Keratinocyte (primary cell): ENCODE results near the gene ZDHHC18. TPM values are rescaled to one million over a fixed set of nuclear protein-coding genes. Genes with fewer than 3 reads are reported as not detected.
A peak's percentile ranks its signal among the peaks of the same experiment; 100 is the strongest.

Experiments used
- DNase-seq: peaks from one replicate; pipeline ENCODE4 v3.0.0-alpha.2; 2011; ENCODE audit warnings: low read depth, missing footprints, low spot score
- FAIRE-seq: peaks from 2 replicates; lab custom pipeline; 2011; peaks lifted over from hg19 to GRCh38; lab: Jason Lieb, UNC
- H2AFZ ChIP-seq: 2 replicates; pipeline ENCODE4 v1.6.0; 2012; ENCODE audit warnings: low read length, control low read depth, inconsistent platforms; ENCODE audit not compliant: control insufficient read depth
- H3K27ac ChIP-seq: 2 replicates; pipeline ENCODE4 v1.5.1; 2011; ENCODE audit warnings: low read length; ENCODE audit not compliant: control insufficient read depth, insufficient read depth
- H3K27me3 ChIP-seq: 3 replicates; pipeline ENCODE4 v1.6.0; 2011; ENCODE audit warnings: low read length; ENCODE audit not compliant: control insufficient read depth, insufficient read depth; ENCODE audit errors: extremely low read depth
- H3K36me3 ChIP-seq, 2 experiments: 2 replicates in 1 of 2; 3 replicates in 1 of 2; pipeline ENCODE4 v1.5.1; 2011; ENCODE audit warnings: low read length in 2 of 2, mild to moderate bottlenecking in 1 of 2; ENCODE audit not compliant: control insufficient read depth in 2 of 2, insufficient read depth in 2 of 2; ENCODE audit errors: extremely low read depth in 1 of 2
- H3K4me1 ChIP-seq: 3 replicates; pipeline ENCODE4 v1.5.1; 2011; ENCODE audit warnings: low read length; ENCODE audit not compliant: control insufficient read depth, insufficient read depth; ENCODE audit errors: extremely low read depth
- H3K4me2 ChIP-seq: 3 replicates; pipeline ENCODE4 v1.6.0; 2011; ENCODE audit warnings: low read depth, low read length; ENCODE audit not compliant: control insufficient read depth, insufficient read depth; ENCODE audit errors: extremely low read depth
- H3K4me3 ChIP-seq, 3 experiments: fragments of 200-600 bp in 1 of 3; sonication (generic) in 1 of 3; 2 replicates in 2 of 3; 3 replicates in 1 of 3; pipeline ENCODE4 v1.5.1; 2011 to 2016; ENCODE audit warnings: low read length in 3 of 3, mild to moderate bottlenecking in 3 of 3, control low read depth in 2 of 3, inconsistent platforms in 1 of 3, low read depth in 1 of 3, mixed read lengths in 1 of 3, mixed run types in 1 of 3, moderate library complexity in 1 of 3; ENCODE audit not compliant: control insufficient read depth in 2 of 3, insufficient read depth in 2 of 3; ENCODE audit errors: extremely low read depth in 1 of 3
- H3K79me2 ChIP-seq: 2 replicates; pipeline ENCODE4 v1.6.0; 2012; ENCODE audit warnings: low read length; ENCODE audit not compliant: control insufficient read depth, insufficient read depth
- H3K9ac ChIP-seq: 3 replicates; pipeline ENCODE4 v1.6.0; 2011; ENCODE audit warnings: low read length; ENCODE audit not compliant: control insufficient read depth, insufficient read depth; ENCODE audit errors: extremely low read depth
- H3K9me1 ChIP-seq: 3 replicates; pipeline ENCODE4 v1.6.0; 2011; ENCODE audit warnings: low read length; ENCODE audit not compliant: control insufficient read depth, insufficient read depth; ENCODE audit errors: extremely low read depth
- H3K9me3 ChIP-seq: 2 replicates; pipeline ENCODE4 v1.5.1; 2012; ENCODE audit warnings: low read depth, low read length; ENCODE audit not compliant: control insufficient read depth
- H4K20me1 ChIP-seq: 3 replicates; pipeline ENCODE4 v1.6.0; 2011; ENCODE audit warnings: low read length; ENCODE audit not compliant: control insufficient read depth, insufficient read depth; ENCODE audit errors: extremely low read depth
- CTCF ChIP-seq, 3 experiments: IDR thresholded peaks in 1 of 3; conservative IDR thresholded peaks in 1 of 3; optimal IDR thresholded peaks in 1 of 3; 2 replicates in 2 of 3; 3 replicates in 1 of 3; pipeline versions ENCODE3 to v1.5.1; 2011; ENCODE audit warnings: low read length in 3 of 3, mild to moderate bottlenecking in 3 of 3, moderate library complexity in 2 of 3, control low read depth in 1 of 3, inconsistent platforms in 1 of 3; ENCODE audit not compliant: insufficient read depth in 2 of 3; ENCODE audit errors: extremely low read depth in 1 of 3
- EZH2 ChIP-seq: IDR thresholded peaks from one replicate; pipeline ENCODE4 v1.6.1; 2012; ENCODE audit warnings: inconsistent platforms, mild to moderate bottlenecking, low read length, moderate library complexity
- dilution Hi-C: fragments of 300-500 bp; cut with MboI; formaldehyde crosslinking; loops from one replicate; pipeline ENCODE4 v1.7.0; 2020; ENCODE audit warnings: low sequenced_read_pairs; ENCODE audit not compliant: extremely low pct_ligation_motif_present
- polyA plus RNA-seq, 5 experiments: library from polyadenylated mRNA; depleted of rRNA in 3 of 5; stranded (reverse) in 3 of 5; stranded (forward) in 1 of 5; unstranded in 1 of 5; fragments of >200 nt; gene quantifications; 1 replicate in 1 of 5; 2 replicates in 3 of 5; 3 replicates in 1 of 5; pipeline versions ENCODE4 v1.2.1 to v1.2.3, GENCODE V29; 2011 to 2012; ENCODE audit warnings: missing spikeins in 2 of 5, low read depth in 1 of 5, low replicate concordance in 1 of 5

ZDHHC18 gene
- polyA plus RNA-seq, 1 donor (not counting 4 experiments of a cell fraction or from before 2014, with no cell fraction given), result 18.1 TPM

- H3K9me3 ChIP-seq, result no peaks in the 10 kb centered on the region
- H3K4me2 ChIP-seq, result no peak overlapping the region
- H3K4me1 ChIP-seq, result peaks cover 27% of the 10 kb centered on the region
- H3K36me3 ChIP-seq, result peaks cover 9 to 15% of the 10 kb centered on the region in 2 experiments
- no peak overlapping the region for H3K27ac ChIP-seq
- no peak overlapping the region for H3K9ac ChIP-seq
- H3K9me1 ChIP-seq, result no peaks in the 10 kb centered on the region
- dilution Hi-C loops, result no loop called here
- H2AFZ ChIP-seq, result no peak overlapping the region
- H3K79me2 ChIP-seq, result peaks cover 26% of the 10 kb centered on the region
- DNase-seq, result no peak
- H4K20me1 ChIP-seq, result no peaks in the 10 kb centered on the region
- H3K4me3 ChIP-seq, result no peak overlapping the region
- no peak for FAIRE-seq
- H3K27me3 ChIP-seq, result no peaks in the 10 kb centered on the region
- TF ChIP-seq EZH2, result no peak
- TF ChIP-seq CTCF (optimal IDR thresholded peaks at IDR 0.05 in 1 of 3, IDR thresholded peaks at IDR 0.05 in 1 of 3, conservative IDR thresholded peaks at IDR 0.05 in 1 of 3; ENCODE audit: extremely low read depth in 1 of 3, insufficient read depth in 2 of 3, low read length in 3 of 3), result no peak
Observed at GRCh38 chr1:26897351-26897750, 70.9 kb downstream of the ZDHHC18 start.

GRCh38 chr1:26900001-26900814 lies 73.7 kb downstream of the ZDHHC18 start, which contains the start of gene GPATCH3:
Gene GPATCH3, minus strand, starts transcription at chr1:26900467. Its CDS starts 25 bp downstream, at chr1:26900442.
- dilution Hi-C loops, result no loop called here
- Histone ChIP-seq H2AFZ (peak within 1 kb of the TSS; percentile 91), H4K20me1 (no peaks in the 10 kb centered on the region), H3K9me1 (no peaks in the 10 kb centered on the region), H3K27ac (peak within 1 kb of the TSS; percentile 97), H3K9me3 (no peaks in the 10 kb centered on the region), H3K9ac (peak within 1 kb of the TSS; percentile 99), H3K79me2 (peaks cover 26% of the 10 kb centered on the region), H3K4me2 (peak within 1 kb of the TSS; percentile 77), H3K4me1 (peaks cover 15% of the 10 kb centered on the region), H3K36me3 (peaks cover 4 to 5% of the 10 kb centered on the region in 2 experiments), H3K27me3 (no peaks in the 10 kb centered on the region), H3K4me3 (peak within 1 kb of the TSS; percentile 66 to 83 (median 73))
- FAIRE-seq, result peak; percentile 78
- DNase-seq, result peak; percentile 71
- TF ChIP-seq CTCF (optimal IDR thresholded peaks at IDR 0.05 in 1 of 3, IDR thresholded peaks at IDR 0.05 in 1 of 3, conservative IDR thresholded peaks at IDR 0.05 in 1 of 3; ENCODE audit: extremely low read depth in 1 of 3, insufficient read depth in 2 of 3, low read length in 3 of 3) (no peak), EZH2 (no peak)
